Measurements from ENCODE around the gene LNX2. TPM values are rescaled to one million over a fixed set of nuclear protein-coding genes. Genes with fewer than 3 reads are reported as not detected.

LNX2 gene
- total RNA-seq, 1 experiment from 2014 or later = 12.1 TPM

- Histone ChIP-seq H3K4me3 (replicated peaks in 1 of 2; ENCODE audit: low read depth in 1 of 2, low read length in 2 of 2) (no peak overlapping the region), H2AFZ (ENCODE audit: low read depth, low read length, poor library complexity, severe bottlenecking) (no peak overlapping the region), H3K4me1 (ENCODE audit: control insufficient read depth in 1 of 2, insufficient read depth in 2 of 2, low read length in 2 of 2) (peaks cover 21 to 27% of the 10 kb centered on the region in 2 experiments), H3K9me3 (ENCODE audit: control insufficient read depth in 1 of 2, insufficient read depth in 1 of 2, low read depth in 1 of 2, low read length in 2 of 2) (no peaks in the 10 kb centered on the region), H3K4me2 (ENCODE audit: low read length) (no peak overlapping the region), H3K79me2 (ENCODE audit: insufficient read depth, low read length) (peaks cover 84% of the 10 kb centered on the region), H3K27ac (ENCODE audit: low read depth, low read length) (no peak overlapping the region), H3K9ac (ENCODE audit: low read length) (no peak overlapping the region), H3K9me2 (ENCODE audit: insufficient read depth) (no peaks in the 10 kb centered on the region), H3K27me3 (ENCODE audit: insufficient read depth, low read length) (no peaks in the 10 kb centered on the region), H4K20me1 (ENCODE audit: insufficient read depth) (no peaks in the 10 kb centered on the region), H3K36me3 (ENCODE audit: control insufficient read depth in 1 of 2, insufficient read depth in 2 of 2, low read length in 2 of 2) (no peaks in the 10 kb centered on the region)
- ChIA-PET CTCF (no interaction called here), RAD21 (ENCODE audit: low non-redundant PET in 1 of 2, low total read pairs in 2 of 2, uncharacterized antibody in 2 of 2, unreplicated experiment in 2 of 2) (no interaction called here), POLR2A (interaction anchor here (1.4 kb wide), 1 partner anchor 15 kb away, joined by 4 read pairs; the partner anchor contains the start of gene LNX2)
- TF ChIP-seq RAD21 (IDR thresholded peaks at IDR 0.05; ENCODE audit: low read depth) (no peak), CBX3 (IDR thresholded peaks at IDR 0.05; ENCODE audit: low read depth) (no peak), ATF3 (IDR thresholded peaks at IDR 0.05) (no peak), JUND (IDR thresholded peaks at IDR 0.05) (no peak), YY1 (IDR thresholded peaks at IDR 0.05; ENCODE audit: extremely low read depth, insufficient replicate concordance, low read depth, low read length) (no peak), FOSL1 (IDR thresholded peaks at IDR 0.05; ENCODE audit: low read depth) (no peak), SRF (IDR thresholded peaks at IDR 0.05; ENCODE audit: low read depth) (no peak), SP1 (IDR thresholded peaks at IDR 0.05; ENCODE audit: low read depth) (no peak), POLR2AphosphoS5 (IDR thresholded peaks at IDR 0.05; ENCODE audit: low read depth, low read length) (no peak), CTCF (IDR thresholded peaks at IDR 0.05 in 2 of 3, conservative IDR thresholded peaks at IDR 0.05 in 1 of 3; ENCODE audit: borderline replicate concordance in 1 of 3, insufficient read depth in 1 of 3, low read depth in 2 of 3, low read length in 2 of 3) (no peak), EZH2phosphoT487 (IDR thresholded peaks at IDR 0.05; ENCODE audit: borderline replicate concordance) (no peak), EGR1 (IDR thresholded peaks at IDR 0.05; ENCODE audit: low read depth) (no peak), ELF1 (IDR thresholded peaks at IDR 0.05; ENCODE audit: borderline replicate concordance, low read depth) (no peak), EZH2 (IDR thresholded peaks at IDR 0.05) (no peak), ZNF274 (IDR thresholded peaks at IDR 0.05; ENCODE audit: low read depth, low read length) (no peak), POLR2A (IDR thresholded peaks at IDR 0.05; ENCODE audit: borderline replicate concordance, extremely low read depth, insufficient read depth, insufficient read length) (no peak), ZFX (IDR thresholded peaks at IDR 0.05) (no peak), CEBPB (IDR thresholded peaks at IDR 0.05; ENCODE audit: low read depth) (no peak)
- TF ChIP-seq, protein P1, sequence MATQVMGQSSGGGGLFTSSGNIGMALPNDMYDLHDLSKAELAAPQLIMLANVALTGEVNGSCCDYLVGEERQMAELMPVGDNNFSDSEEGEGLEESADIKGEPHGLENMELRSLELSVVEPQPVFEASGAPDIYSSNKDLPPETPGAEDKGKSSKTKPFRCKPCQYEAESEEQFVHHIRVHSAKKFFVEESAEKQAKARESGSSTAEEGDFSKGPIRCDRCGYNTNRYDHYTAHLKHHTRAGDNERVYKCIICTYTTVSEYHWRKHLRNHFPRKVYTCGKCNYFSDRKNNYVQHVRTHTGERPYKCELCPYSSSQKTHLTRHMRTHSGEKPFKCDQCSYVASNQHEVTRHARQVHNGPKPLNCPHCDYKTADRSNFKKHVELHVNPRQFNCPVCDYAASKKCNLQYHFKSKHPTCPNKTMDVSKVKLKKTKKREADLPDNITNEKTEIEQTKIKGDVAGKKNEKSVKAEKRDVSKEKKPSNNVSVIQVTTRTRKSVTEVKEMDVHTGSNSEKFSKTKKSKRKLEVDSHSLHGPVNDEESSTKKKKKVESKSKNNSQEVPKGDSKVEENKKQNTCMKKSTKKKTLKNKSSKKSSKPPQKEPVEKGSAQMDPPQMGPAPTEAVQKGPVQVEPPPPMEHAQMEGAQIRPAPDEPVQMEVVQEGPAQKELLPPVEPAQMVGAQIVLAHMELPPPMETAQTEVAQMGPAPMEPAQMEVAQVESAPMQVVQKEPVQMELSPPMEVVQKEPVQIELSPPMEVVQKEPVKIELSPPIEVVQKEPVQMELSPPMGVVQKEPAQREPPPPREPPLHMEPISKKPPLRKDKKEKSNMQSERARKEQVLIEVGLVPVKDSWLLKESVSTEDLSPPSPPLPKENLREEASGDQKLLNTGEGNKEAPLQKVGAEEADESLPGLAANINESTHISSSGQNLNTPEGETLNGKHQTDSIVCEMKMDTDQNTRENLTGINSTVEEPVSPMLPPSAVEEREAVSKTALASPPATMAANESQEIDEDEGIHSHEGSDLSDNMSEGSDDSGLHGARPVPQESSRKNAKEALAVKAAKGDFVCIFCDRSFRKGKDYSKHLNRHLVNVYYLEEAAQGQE (IDR thresholded peaks at IDR 0.05; ENCODE audit: low read depth) = no peak
- no TSS peak for BruUV-seq (replicated peaks)
- DNase-seq (ENCODE audit: low read depth, low spot score) (no peak), ATAC-seq (no peak)
- intact Hi-C loops (cut with micrococcal nuclease) = no loop called here
These were observed 15.2 kb downstream of the LNX2 start for GRCh38 chr13:27605099-27605498.
